ENCODE results near the gene TEC. TPM values are rescaled to one million over a fixed set of nuclear protein-coding genes. Genes with fewer than 3 reads are reported as not detected.

TEC gene
- total RNA-seq, 5 donors from 2014 or later (not counting 1 experiment from before 2014, with no cell fraction given) = 1.7 to 5.4 (median 2.5) TPM

GRCh38 chr4:48262926-48263325, 6.7 kb downstream of the TEC start:
- H3K27ac Mint-ChIP-seq = no peak overlapping the region
- CTCF ChIA-PET = interaction anchor here in 1 of 2 donors (0.9 kb wide), 1 partner anchor 33 kb away, joined by 4 read pairs; no protein-coding TSS in a partner anchor
- H3K27ac ChIP-seq (ENCODE audit: low read length) = no peak overlapping the region
- peaks cover 5 to 13% (median 6%) of the 10 kb centered on the region in 3 donors for H3K4me1 Mint-ChIP-seq
- no peak overlapping the region for H3K4me3 Mint-ChIP-seq
- H3K27me3 ChIP-seq (replicated peaks in 1 of 2; ENCODE audit: control insufficient read depth in 2 of 2, extremely low read depth in 1 of 2, insufficient read depth in 2 of 2, low read length in 1 of 2) = no peaks in the 10 kb centered on the region
- H3K4me3 ChIP-seq (ENCODE audit: control insufficient read depth in 1 of 2, extremely low read depth in 1 of 2, low read length in 1 of 2) = no peak overlapping the region
- no peaks in the 10 kb centered on the region for H3K36me3 ChIP-seq (ENCODE audit: control insufficient read depth in 2 of 2, extremely low read depth in 1 of 2, insufficient read depth in 1 of 2, low read length in 1 of 2)
- no peaks in the 10 kb centered on the region for H3K9me3 ChIP-seq
- no peaks in the 10 kb centered on the region for H3K9me3 Mint-ChIP-seq
- DNase-seq = no peak
- POLR2A ChIA-PET = no interaction called here
- no CpG with 5 or more reads among the region's 3 CpGs for WGBS (ENCODE audit: insufficient coverage)
- ATAC-seq (replicated peaks in 1 of 4) = no peak
- H3K4me1 ChIP-seq (ENCODE audit: control insufficient read depth in 1 of 2, extremely low read depth in 1 of 2, insufficient read depth in 2 of 2, low read length in 2 of 2) = no peaks in the 10 kb centered on the region
- peaks cover 0 to 5% of the 10 kb centered on the region in 2 donors for H3K27me3 Mint-ChIP-seq
- peaks cover 3% of the 10 kb centered on the region for H3K36me3 Mint-ChIP-seq

GRCh38 chr4:48262484-48262883, 7.2 kb downstream of the TEC start:
- Histone ChIP-seq H3K4me1 (ENCODE audit: control insufficient read depth in 1 of 2, extremely low read depth in 1 of 2, insufficient read depth in 2 of 2, low read length in 2 of 2) (no peaks in the 10 kb centered on the region), H3K27me3 (replicated peaks in 1 of 2; ENCODE audit: control insufficient read depth in 2 of 2, extremely low read depth in 1 of 2, insufficient read depth in 2 of 2, low read length in 1 of 2) (no peaks in the 10 kb centered on the region), H3K36me3 (ENCODE audit: control insufficient read depth in 2 of 2, extremely low read depth in 1 of 2, insufficient read depth in 1 of 2, low read length in 1 of 2) (no peaks in the 10 kb centered on the region), H3K27ac (ENCODE audit: low read length) (no peak overlapping the region), H3K4me3 (ENCODE audit: control insufficient read depth in 1 of 2, extremely low read depth in 1 of 2, low read length in 1 of 2) (no peak overlapping the region), H3K9me3 (no peaks in the 10 kb centered on the region)
- DNase-seq (no peak), ATAC-seq (replicated peaks in 1 of 4) (no peak)
- WGBS (ENCODE audit: insufficient coverage) = 79% methylated on average over 2 of the region's 2 CpGs
- no peaks in the 10 kb centered on the region for H3K9me3 Mint-ChIP-seq
- H3K27me3 Mint-ChIP-seq = peaks cover 0 to 5% of the 10 kb centered on the region in 2 donors
- ChIA-PET POLR2A (no interaction called here), CTCF (no interaction called here)
- H3K4me1 Mint-ChIP-seq = peaks cover 5 to 13% (median 6%) of the 10 kb centered on the region in 3 donors
- no peak overlapping the region for H3K27ac Mint-ChIP-seq
- H3K4me3 Mint-ChIP-seq = no peak overlapping the region
- H3K36me3 Mint-ChIP-seq = peaks cover 3% of the 10 kb centered on the region

GRCh38 chr4:48261281-48261680, 8.4 kb downstream of the TEC start:
- DNase-seq (no peak), ATAC-seq (replicated peaks in 1 of 4) (no peak)
- CTCF ChIA-PET = no interaction called here
- Histone ChIP-seq H3K9me3 (no peaks in the 10 kb centered on the region), H3K4me1 (ENCODE audit: control insufficient read depth in 1 of 2, extremely low read depth in 1 of 2, insufficient read depth in 2 of 2, low read length in 2 of 2) (no peaks in the 10 kb centered on the region), H3K27me3 (replicated peaks in 1 of 2; ENCODE audit: control insufficient read depth in 2 of 2, extremely low read depth in 1 of 2, insufficient read depth in 2 of 2, low read length in 1 of 2) (no peaks in the 10 kb centered on the region), H3K36me3 (ENCODE audit: control insufficient read depth in 2 of 2, extremely low read depth in 1 of 2, insufficient read depth in 1 of 2, low read length in 1 of 2) (no peaks in the 10 kb centered on the region), H3K27ac (ENCODE audit: low read length) (no peak overlapping the region), H3K4me3 (ENCODE audit: control insufficient read depth in 1 of 2, extremely low read depth in 1 of 2, low read length in 1 of 2) (no peak overlapping the region)
- peaks cover 3% of the 10 kb centered on the region for H3K36me3 Mint-ChIP-seq
- H3K4me1 Mint-ChIP-seq = peaks cover 5 to 13% (median 6%) of the 10 kb centered on the region in 3 donors
- H3K27me3 Mint-ChIP-seq = peaks cover 0 to 5% of the 10 kb centered on the region in 2 donors
- H3K4me3 Mint-ChIP-seq = no peak overlapping the region
- no peak overlapping the region for H3K27ac Mint-ChIP-seq
- POLR2A ChIA-PET = interaction anchor here in 1 of 2 donors (0.6 kb wide), 1 partner anchor 203 kb away, joined by 5 read pairs; no protein-coding TSS in a partner anchor
- H3K9me3 Mint-ChIP-seq = no peaks in the 10 kb centered on the region
- no CpG with 5 or more reads among the region's 1 CpG for WGBS (ENCODE audit: insufficient coverage)

GRCh38 chr4:48259748-48260147, 9.9 kb downstream of the TEC start:
- H3K9me3 ChIP-seq = no peaks in the 10 kb centered on the region
- H3K4me3 ChIP-seq (ENCODE audit: control insufficient read depth in 1 of 2, extremely low read depth in 1 of 2, low read length in 1 of 2) = no peak overlapping the region
- H3K27ac ChIP-seq (ENCODE audit: low read length) = no peak overlapping the region
- ChIA-PET POLR2A (interaction anchor here in 1 of 2 donors (0.6 kb wide), 1 partner anchor 25 kb away, joined by 3 read pairs; no protein-coding TSS in a partner anchor), CTCF (interaction anchor here in 1 of 2 donors (0.7 kb wide), 1 partner anchor 333 kb away, joined by 3 read pairs; no protein-coding TSS in a partner anchor)
- Mint-ChIP-seq H3K4me1 (peaks cover 5 to 13% (median 6%) of the 10 kb centered on the region in 3 donors), H3K36me3 (peaks cover 3% of the 10 kb centered on the region), H3K27ac (no peak overlapping the region), H3K27me3 (peaks cover 0 to 5% of the 10 kb centered on the region in 2 donors), H3K4me3 (no peak overlapping the region), H3K9me3 (no peaks in the 10 kb centered on the region)
- no CpG with 5 or more reads among the region's 1 CpG for WGBS (ENCODE audit: insufficient coverage)
- H3K4me1 ChIP-seq (ENCODE audit: control insufficient read depth in 1 of 2, extremely low read depth in 1 of 2, insufficient read depth in 2 of 2, low read length in 2 of 2) = no peaks in the 10 kb centered on the region
- peaks cover 0 to under 1% of the 10 kb centered on the region in 2 experiments for H3K27me3 ChIP-seq (replicated peaks in 1 of 2; ENCODE audit: control insufficient read depth in 2 of 2, extremely low read depth in 1 of 2, insufficient read depth in 2 of 2, low read length in 1 of 2)
- no peaks in the 10 kb centered on the region for H3K36me3 ChIP-seq (ENCODE audit: control insufficient read depth in 2 of 2, extremely low read depth in 1 of 2, insufficient read depth in 1 of 2, low read length in 1 of 2)
- DNase-seq (no peak), ATAC-seq (replicated peaks in 1 of 4) (no peak)

GRCh38 chr4:48258845-48259397, 10.7 kb downstream of the TEC start:
- DNase-seq (no peak), ATAC-seq (replicated peaks in 1 of 4) (no peak)
- Mint-ChIP-seq H3K27ac (no peak overlapping the region), H3K9me3 (no peaks in the 10 kb centered on the region), H3K36me3 (peaks cover 6% of the 10 kb centered on the region), H3K4me3 (no peak overlapping the region), H3K4me1 (peaks cover 5 to 13% (median 6%) of the 10 kb centered on the region in 3 donors), H3K27me3 (peaks cover 0 to 5% of the 10 kb centered on the region in 2 donors)
- H3K4me1 ChIP-seq (ENCODE audit: control insufficient read depth in 1 of 2, extremely low read depth in 1 of 2, insufficient read depth in 2 of 2, low read length in 2 of 2) = no peaks in the 10 kb centered on the region
- WGBS (ENCODE audit: insufficient coverage) = 100% methylated on average over 1 of the region's 3 CpGs
- POLR2A ChIA-PET = interaction anchor here in 1 of 2 donors (0.6 kb wide), 1 partner anchor 24 kb away, joined by 3 read pairs; no protein-coding TSS in a partner anchor
- H3K27me3 ChIP-seq (replicated peaks in 1 of 2; ENCODE audit: control insufficient read depth in 2 of 2, extremely low read depth in 1 of 2, insufficient read depth in 2 of 2, low read length in 1 of 2) = peaks cover 0 to 3% of the 10 kb centered on the region in 2 experiments
- H3K36me3 ChIP-seq (ENCODE audit: control insufficient read depth in 2 of 2, extremely low read depth in 1 of 2, insufficient read depth in 1 of 2, low read length in 1 of 2) = no peaks in the 10 kb centered on the region
- CTCF ChIA-PET = no interaction called here
- no peak overlapping the region for H3K27ac ChIP-seq (ENCODE audit: low read length)
- no peak overlapping the region for H3K4me3 ChIP-seq (ENCODE audit: control insufficient read depth in 1 of 2, extremely low read depth in 1 of 2, low read length in 1 of 2)
- no peaks in the 10 kb centered on the region for H3K9me3 ChIP-seq

- Histone ChIP-seq H3K4me1 (ENCODE audit: control insufficient read depth in 1 of 2, extremely low read depth in 1 of 2, insufficient read depth in 2 of 2, low read length in 2 of 2) (no peaks in the 10 kb centered on the region), H3K27me3 (replicated peaks in 1 of 2; ENCODE audit: control insufficient read depth in 2 of 2, extremely low read depth in 1 of 2, insufficient read depth in 2 of 2, low read length in 1 of 2) (peaks cover 0 to 3% of the 10 kb centered on the region in 2 experiments), H3K36me3 (ENCODE audit: control insufficient read depth in 2 of 2, extremely low read depth in 1 of 2, insufficient read depth in 1 of 2, low read length in 1 of 2) (no peaks in the 10 kb centered on the region), H3K27ac (ENCODE audit: low read length) (no peak overlapping the region), H3K4me3 (ENCODE audit: control insufficient read depth in 1 of 2, extremely low read depth in 1 of 2, low read length in 1 of 2) (no peak overlapping the region), H3K9me3 (no peaks in the 10 kb centered on the region)
- no peak overlapping the region for H3K4me3 Mint-ChIP-seq
- peaks cover 4% of the 10 kb centered on the region for H3K36me3 Mint-ChIP-seq
- peaks cover 0 to 2% (median 2%) of the 10 kb centered on the region in 3 donors for H3K4me1 Mint-ChIP-seq
- CTCF ChIA-PET = no interaction called here
- 94% methylated on average over 4 of the region's 4 CpGs for WGBS (ENCODE audit: insufficient coverage)
- no peaks in the 10 kb centered on the region for H3K27me3 Mint-ChIP-seq
- no peak overlapping the region for H3K27ac Mint-ChIP-seq
- DNase-seq (no peak), ATAC-seq (replicated peaks in 1 of 4) (no peak)
- no peaks in the 10 kb centered on the region for H3K9me3 Mint-ChIP-seq
- POLR2A ChIA-PET = no interaction called here
Measured at GRCh38 chr4:48255959-48256342, 13.7 kb downstream of the TEC start.

Measured in T-cell (primary cell).